Vein endothelial cell (primary cell): Measurements from ENCODE around the gene TUFT1. TPM values are rescaled to one million over a fixed set of nuclear protein-coding genes. Genes with fewer than 3 reads are reported as not detected.

Experiments used
- small RNA-seq: library from RNA; depleted of rRNA; stranded (forward); fragments of <200 nt; gene quantifications from one replicate; pipeline ENCODE3, GENCODE V24; 2012
- total RNA-seq: library from RNA; depleted of rRNA; stranded (reverse); fragments of >200 nt; gene quantifications from 2 replicates; pipeline ENCODE4 v1.2.3, GENCODE V29; 2012

TUFT1 gene
- total RNA-seq: 3.9 and 5.9 TPM in 2 replicates

GRCh38 chr1:151540021-151540981, at the start of gene TUFT1:
TSS of gene TUFT1 (plus strand) at chr1:151540309. CDS start at chr1:151540367, 58 bp downstream.

GRCh38 chr1:151510957-151511635, 29.0 kb upstream of the TUFT1 start, which contains the start of gene CGN:
TSS of gene CGN (plus strand) at chr1:151511387. CDS start at chr1:151518520, 7,133 bp downstream.

GRCh38 chr1:151611832-151612500, 71.9 kb downstream of the TUFT1 start, which contains the start of gene SNX27:
TSS of gene SNX27 (plus strand) at chr1:151612050. CDS start at chr1:151612202, 152 bp downstream.

Small RNAs within 50 kb of the gene (small RNA-seq; reads per million reads assigned to genes)
- gene MIR554 (not detected), gene RF00405 (0.58 reads per million, percentile 37 among the genes with 10 or more reads in this experiment), gene RNU6-1062P (not detected)

Other genes with a start within 250 kb of the TUFT1 start
- gene PI4KB, start 212.9 kb upstream of the TUFT1 start, total RNA-seq: 41.3 and 47.4 TPM in 2 replicates
- gene RFX5, start 193.1 kb upstream of the TUFT1 start, total RNA-seq: 51.3 and 54.9 TPM in 2 replicates
- gene SELENBP1, start 167.6 kb upstream of the TUFT1 start, total RNA-seq: 3.3 and 4.2 TPM in 2 replicates
- 381 and 398 TPM in 2 replicates for gene PSMB4, start 140.7 kb upstream of the TUFT1 start, total RNA-seq
- gene POGZ, start 80.8 kb upstream of the TUFT1 start, total RNA-seq: 36.6 and 37.1 TPM in 2 replicates
- gene CGN, start 28.9 kb upstream of the TUFT1 start, total RNA-seq: under 0.01 and 0.96 TPM in 2 replicates
- 17.9 and 18.6 TPM in 2 replicates for gene SNX27, start 71.7 kb downstream of the TUFT1 start, total RNA-seq
- not detected in 2 replicates for gene CELF3, start 176.5 kb downstream of the TUFT1 start, total RNA-seq
- gene RIIAD1, start 181.2 kb downstream of the TUFT1 start, total RNA-seq: not detected in 2 replicates
- gene MRPL9, start 223.2 kb downstream of the TUFT1 start, total RNA-seq: 105 and 108 TPM in 2 replicates